CD4-positive, CD25-positive, alpha-beta regulatory T cell (primary cell): ENCODE results near the gene WDR64. TPM values are rescaled to one million over a fixed set of nuclear protein-coding genes. Genes with fewer than 3 reads are reported as not detected.

Experiments used
- ATAC-seq, 2 donors: fragments of 150-1000 bp; cut with Tn5 transposase; one replicate each; pipeline ENCODE4 v1.10.0; 2021; ENCODE audit warnings: low read depth in 2 of 2, moderate number of reproducible peaks in 2 of 2, moderate library complexity in 1 of 2
- DNase-seq, 3 donors: peaks; one replicate each; pipeline versions ENCODE4 v3.0.0 to v3.0.0-alpha.2; 2012 to 2022; ENCODE audit warnings: mixed read lengths in 1 of 3
- H3K27ac ChIP-seq: one replicate; pipeline ENCODE4 v1.7.0; 2013; ENCODE audit warnings: mild to moderate bottlenecking, low read length; ENCODE audit not compliant: insufficient read depth, poor library complexity, severe bottlenecking
- H3K27me3 ChIP-seq: one replicate; pipeline ENCODE4 v1.7.0; 2013; ENCODE audit warnings: low read length; ENCODE audit not compliant: control insufficient read depth, insufficient read depth
- H3K36me3 ChIP-seq: one replicate; pipeline ENCODE4 v1.7.0; 2013; ENCODE audit warnings: mild to moderate bottlenecking, low read length, moderate library complexity; ENCODE audit not compliant: control insufficient read depth, insufficient read depth
- H3K4me1 ChIP-seq: 2 replicates; pipeline ENCODE4 v1.7.0; 2013; ENCODE audit warnings: mild to moderate bottlenecking, low read length; ENCODE audit not compliant: insufficient read depth, control insufficient read depth, poor library complexity, severe bottlenecking
- H3K4me3 ChIP-seq: one replicate; pipeline ENCODE4 v1.7.0; 2013; ENCODE audit warnings: low read depth, mild to moderate bottlenecking, low read length, moderate library complexity
- H3K9me3 ChIP-seq, 2 experiments: 1 replicate in 1 of 2; 2 replicates in 1 of 2; pipeline ENCODE4 v1.7.0; 2013; ENCODE audit warnings: low read length in 2 of 2, mild to moderate bottlenecking in 1 of 2, moderate library complexity in 1 of 2; ENCODE audit not compliant: control insufficient read depth in 2 of 2
- H3K27ac Mint-ChIP-seq, 3 donors: one replicate each; pipeline ENCODE4 v1.8.0; 2020 to 2022; ENCODE audit warnings: mild to moderate bottlenecking in 3 of 3, mixed read lengths in 3 of 3, moderate library complexity in 2 of 3
- H3K27me3 Mint-ChIP-seq: one replicate; pipeline ENCODE4 v1.8.0; 2022; ENCODE audit warnings: mild to moderate bottlenecking, mixed read lengths
- H3K36me3 Mint-ChIP-seq: one replicate; pipeline ENCODE4 v1.8.0; 2020; ENCODE audit warnings: mixed read lengths
- H3K4me1 Mint-ChIP-seq, 4 donors: one replicate each; pipeline ENCODE4 v1.8.0; 2020 to 2022; ENCODE audit warnings: mixed read lengths in 4 of 4, mild to moderate bottlenecking in 1 of 4
- H3K4me3 Mint-ChIP-seq, 4 donors: one replicate each; pipeline ENCODE4 v1.8.0; 2020 to 2022; ENCODE audit warnings: mild to moderate bottlenecking in 4 of 4, mixed read lengths in 4 of 4, moderate library complexity in 3 of 4
- H3K9me3 Mint-ChIP-seq, 7 donors: one replicate each; pipeline ENCODE4 v1.8.0; 2020 to 2022; ENCODE audit warnings: mixed read lengths in 7 of 7, mild to moderate bottlenecking in 3 of 7, moderate library complexity in 2 of 7
- polyA plus RNA-seq, 4 donors: library from polyadenylated mRNA; unstranded; fragments of 300-500 nt; fragmentation: Illumina TruSeq; gene quantifications; one replicate each; pipeline ENCODE4 v1.2.3, GENCODE V29; 2021
- total RNA-seq: library from RNA; stranded (reverse); gene quantifications from one replicate; pipeline ENCODE4 v1.2.3, GENCODE V29; 2022

WDR64 gene
- total and polyA plus RNA-seq, 5 donors from 2014 or later, result 0.08 to 1.00 (median 0.35) TPM; not detected in 2

DNA sequence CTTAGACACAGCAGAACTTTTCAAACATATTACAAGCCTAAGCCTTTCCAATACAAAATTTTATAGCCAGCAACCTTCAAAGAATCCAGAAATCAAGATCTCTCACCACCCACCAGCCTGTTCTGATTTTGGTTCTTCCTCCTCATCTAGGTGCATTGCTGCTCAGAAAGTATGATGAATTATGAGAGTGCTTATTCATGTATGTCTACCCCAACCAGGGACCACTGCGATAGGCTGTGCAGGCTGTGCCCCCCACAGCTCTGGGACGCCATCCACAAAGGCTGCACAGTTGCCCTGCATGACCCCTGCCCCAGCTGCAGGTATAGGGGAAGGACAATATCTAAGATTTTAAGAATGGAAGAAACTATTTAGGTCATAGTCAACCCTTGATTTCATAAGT lies 55.4 kb downstream of the WDR64 start:
- no peak overlapping the region for H3K27ac ChIP-seq
- Mint-ChIP-seq H3K4me3 (no peak overlapping the region), H3K36me3 (no peaks in the 10 kb centered on the region)

DNA sequence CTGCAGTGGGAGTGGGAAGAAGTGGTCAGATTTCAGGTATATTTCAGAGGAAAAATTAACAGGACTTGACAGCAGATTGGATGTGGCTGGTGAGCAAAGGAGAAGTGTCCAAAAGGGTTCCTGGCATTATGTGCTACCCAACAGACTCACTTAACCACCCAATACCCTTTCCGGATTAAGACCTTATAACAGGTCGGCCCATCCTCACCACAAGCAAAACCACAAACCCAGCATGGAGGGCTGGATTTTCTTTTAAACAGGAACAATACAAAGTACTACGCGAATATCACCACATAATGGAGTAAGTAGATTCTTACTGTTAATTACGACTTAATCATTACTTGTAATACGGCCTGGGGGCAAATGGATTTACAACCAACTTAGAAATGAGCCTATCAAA lies 59.2 kb downstream of the WDR64 start:
- H3K36me3 ChIP-seq, result no peaks in the 10 kb centered on the region
- Mint-ChIP-seq H3K27me3 (no peaks in the 10 kb centered on the region), H3K4me1 (peaks cover 0 to 8% (median 3%) of the 10 kb centered on the region in 4 donors), H3K36me3 (no peaks in the 10 kb centered on the region), H3K27ac (no peak overlapping the region), H3K4me3 (no peak overlapping the region), H3K9me3 (no peaks in the 10 kb centered on the region)
- ATAC-seq, result no peak
- no peaks in the 10 kb centered on the region for H3K4me1 ChIP-seq
- H3K4me3 ChIP-seq, result no peak overlapping the region
- no peak overlapping the region for H3K27ac ChIP-seq
- no peaks in the 10 kb centered on the region for H3K27me3 ChIP-seq
- no peak for DNase-seq
- no peaks in the 10 kb centered on the region for H3K9me3 ChIP-seq

More for the DNA sequence above, 55.4 kb downstream of the WDR64 start:
- Mint-ChIP-seq H3K4me1 (peaks cover 0 to 8% (median 3%) of the 10 kb centered on the region in 4 donors), H3K27ac (no peak overlapping the region), H3K27me3 (no peaks in the 10 kb centered on the region), H3K9me3 (no peaks in the 10 kb centered on the region)
- no peaks in the 10 kb centered on the region for H3K9me3 ChIP-seq
- no peaks in the 10 kb centered on the region for H3K36me3 ChIP-seq
- H3K4me1 ChIP-seq, result no peaks in the 10 kb centered on the region
- no peaks in the 10 kb centered on the region for H3K27me3 ChIP-seq
- no peak overlapping the region for H3K4me3 ChIP-seq
- no peak for DNase-seq
- ATAC-seq, result no peak

GRCh38 chr1:241713316-241713715 lies 61.2 kb downstream of the WDR64 start:
- DNase-seq, result no peak
- Mint-ChIP-seq H3K4me1 (no peaks in the 10 kb centered on the region), H3K36me3 (no peaks in the 10 kb centered on the region), H3K27ac (no peak overlapping the region), H3K4me3 (no peak overlapping the region), H3K27me3 (peaks cover 6% of the 10 kb centered on the region), H3K9me3 (peaks cover 0 to 1% (median 0%) of the 10 kb centered on the region in 7 donors)
- Histone ChIP-seq H3K4me1 (no peaks in the 10 kb centered on the region), H3K27ac (no peak overlapping the region), H3K9me3 (no peaks in the 10 kb centered on the region), H3K36me3 (no peaks in the 10 kb centered on the region), H3K27me3 (no peaks in the 10 kb centered on the region), H3K4me3 (no peak overlapping the region)
- no peak for ATAC-seq

GRCh38 chr1:241714321-241715218 lies 62.5 kb downstream of the WDR64 start:
- Mint-ChIP-seq H3K27me3 (peaks cover 6% of the 10 kb centered on the region), H3K36me3 (no peaks in the 10 kb centered on the region), H3K9me3 (peaks cover 0 to 1% (median 0%) of the 10 kb centered on the region in 7 donors), H3K4me3 (no peak overlapping the region), H3K27ac (no peak overlapping the region), H3K4me1 (no peaks in the 10 kb centered on the region)
- Histone ChIP-seq H3K36me3 (no peaks in the 10 kb centered on the region), H3K27ac (no peak overlapping the region), H3K9me3 (no peaks in the 10 kb centered on the region), H3K27me3 (no peaks in the 10 kb centered on the region), H3K4me3 (no peak overlapping the region), H3K4me1 (no peaks in the 10 kb centered on the region)
- no peak for ATAC-seq
- DNase-seq, result no peak

GRCh38 chr1:241715435-241715834 lies 63.4 kb downstream of the WDR64 start:
- peaks cover 0 to 1% (median 0%) of the 10 kb centered on the region in 7 donors for H3K9me3 Mint-ChIP-seq
- H3K4me3 ChIP-seq, result no peak overlapping the region
- ATAC-seq (no peak), DNase-seq (no peak)
- no peaks in the 10 kb centered on the region for H3K36me3 ChIP-seq
- H3K27ac ChIP-seq, result no peak overlapping the region
- no peaks in the 10 kb centered on the region for H3K4me1 Mint-ChIP-seq
- no peaks in the 10 kb centered on the region for H3K9me3 ChIP-seq
- no peak overlapping the region for H3K27ac Mint-ChIP-seq
- no peaks in the 10 kb centered on the region for H3K4me1 ChIP-seq
- peaks cover 10% of the 10 kb centered on the region for H3K27me3 Mint-ChIP-seq
- H3K4me3 Mint-ChIP-seq, result no peak overlapping the region
- H3K36me3 Mint-ChIP-seq, result no peaks in the 10 kb centered on the region
- no peaks in the 10 kb centered on the region for H3K27me3 ChIP-seq

GRCh38 chr1:241715956-241716355 lies 63.9 kb downstream of the WDR64 start:
- Histone ChIP-seq H3K36me3 (no peaks in the 10 kb centered on the region), H3K4me1 (no peaks in the 10 kb centered on the region), H3K4me3 (no peak overlapping the region), H3K27me3 (no peaks in the 10 kb centered on the region), H3K9me3 (no peaks in the 10 kb centered on the region), H3K27ac (no peak overlapping the region)
- Mint-ChIP-seq H3K4me1 (no peaks in the 10 kb centered on the region), H3K36me3 (no peaks in the 10 kb centered on the region), H3K27me3 (peaks cover 10% of the 10 kb centered on the region), H3K4me3 (no peak overlapping the region), H3K27ac (no peak overlapping the region), H3K9me3 (peaks cover 0 to 1% (median 0%) of the 10 kb centered on the region in 7 donors)
- ATAC-seq, result no peak
- DNase-seq, result no peak

DNA sequence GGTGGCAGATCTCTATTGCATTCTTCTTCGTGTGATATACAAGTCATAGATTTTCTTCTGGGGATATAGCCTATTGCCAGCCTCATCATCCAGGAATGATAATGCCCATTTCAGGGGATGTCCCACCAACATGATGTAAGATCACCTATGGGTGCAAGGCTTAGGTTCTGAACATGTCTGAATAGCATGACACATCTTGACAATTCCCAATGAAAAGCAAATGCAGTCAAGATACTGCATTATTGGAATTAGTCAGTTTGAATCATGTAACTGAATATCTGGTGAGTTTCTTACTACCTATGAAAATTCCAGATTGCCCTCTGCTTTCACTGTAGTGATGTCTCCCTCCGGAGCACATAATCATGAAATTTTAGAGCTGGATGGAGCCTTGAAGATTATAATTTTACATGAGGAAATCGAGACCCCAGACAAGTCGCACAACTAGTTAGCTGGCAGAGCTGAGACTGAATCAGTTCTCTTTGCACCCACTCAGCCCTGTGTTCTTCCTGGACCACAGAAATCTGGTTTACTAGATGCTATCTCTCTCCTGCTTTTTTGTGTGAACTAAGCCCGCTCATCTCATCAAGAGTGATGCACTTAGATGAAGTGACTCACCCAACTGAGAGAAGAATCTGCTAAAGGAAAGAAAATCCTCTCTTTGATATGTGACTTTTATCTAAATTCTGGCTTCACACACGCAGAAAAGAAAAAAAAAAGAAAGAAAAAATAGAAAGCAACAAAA lies 65.0 kb downstream of the WDR64 start:
- no peaks in the 10 kb centered on the region for H3K9me3 ChIP-seq
- Mint-ChIP-seq H3K27me3 (peaks cover 10% of the 10 kb centered on the region), H3K4me3 (no peak overlapping the region), H3K36me3 (no peaks in the 10 kb centered on the region), H3K9me3 (peaks cover 0 to 1% (median 0%) of the 10 kb centered on the region in 7 donors), H3K4me1 (no peaks in the 10 kb centered on the region), H3K27ac (no peak overlapping the region)
- DNase-seq (no peak), ATAC-seq (no peak)
- H3K4me3 ChIP-seq, result no peak overlapping the region
- no peaks in the 10 kb centered on the region for H3K27me3 ChIP-seq
- no peaks in the 10 kb centered on the region for H3K36me3 ChIP-seq
- no peak overlapping the region for H3K27ac ChIP-seq
- no peaks in the 10 kb centered on the region for H3K4me1 ChIP-seq
